GM19324 (cell line): ENCODE measurements around the gene ATP10B.

ENCODE experiments used
- ATAC-seq: cut with Tn5 transposase; IDR thresholded peaks from one replicate; pipeline ENCODE4 v1.9.1; 2021; ENCODE audit warnings: mild to moderate bottlenecking, moderate library complexity; ENCODE audit not compliant: unreplicated experiment, low FRiP score

ATP10B gene

GRCh38 chr5:160523502-160524163 lies 328.4 kb downstream of the ATP10B start:
- no peak for ATAC-seq

- ATAC-seq = no peak
These were observed 330.7 kb downstream of the ATP10B start for GRCh38 chr5:160521392-160521663.

- no peak for ATAC-seq
These were observed 331.2 kb downstream of the ATP10B start for GRCh38 chr5:160520609-160521391.

DNA sequence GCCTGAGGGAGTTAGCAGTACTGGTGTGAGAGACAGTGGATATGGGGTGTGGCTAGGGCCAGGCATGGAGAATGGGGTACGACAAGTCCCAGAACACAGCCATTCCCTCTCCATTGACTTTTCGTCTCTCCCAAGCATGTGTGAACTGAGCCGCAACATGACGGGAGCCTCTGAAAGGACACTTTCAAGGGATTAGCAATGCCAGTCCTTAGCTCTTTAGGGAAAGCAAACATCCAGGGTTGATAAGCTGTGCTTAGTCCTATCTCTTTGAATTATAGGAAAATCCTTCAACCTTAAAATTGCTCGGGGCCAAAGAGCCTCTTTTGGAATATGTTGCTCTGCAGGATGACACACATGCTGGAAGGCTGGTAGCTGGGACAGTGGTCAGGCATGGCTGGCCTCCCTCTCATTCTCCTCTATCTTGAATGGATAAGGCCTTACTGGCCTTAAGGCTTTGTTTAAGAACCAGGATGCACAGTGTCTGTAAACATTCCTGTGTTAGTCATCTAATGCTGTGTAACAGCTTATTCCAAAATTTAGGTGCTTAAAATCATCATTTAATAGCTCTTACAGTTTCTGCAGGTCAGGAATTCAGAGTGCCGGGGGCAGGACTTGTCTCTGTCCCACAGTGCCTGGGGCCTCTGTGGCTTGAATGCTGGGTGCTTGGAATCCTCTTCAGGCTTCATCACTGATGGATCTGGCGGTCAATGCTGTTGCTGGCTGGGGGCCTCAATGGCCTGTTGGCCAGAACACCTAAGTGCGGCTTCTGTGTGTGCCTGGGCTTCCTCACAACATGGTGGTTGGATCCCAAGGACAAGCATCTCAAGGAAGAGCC lies 335.1 kb downstream of the ATP10B start:
- no peak for ATAC-seq

- ATAC-seq = no peak
These were observed 337.1 kb downstream of the ATP10B start for GRCh38 chr5:160514866-160515265.

DNA sequence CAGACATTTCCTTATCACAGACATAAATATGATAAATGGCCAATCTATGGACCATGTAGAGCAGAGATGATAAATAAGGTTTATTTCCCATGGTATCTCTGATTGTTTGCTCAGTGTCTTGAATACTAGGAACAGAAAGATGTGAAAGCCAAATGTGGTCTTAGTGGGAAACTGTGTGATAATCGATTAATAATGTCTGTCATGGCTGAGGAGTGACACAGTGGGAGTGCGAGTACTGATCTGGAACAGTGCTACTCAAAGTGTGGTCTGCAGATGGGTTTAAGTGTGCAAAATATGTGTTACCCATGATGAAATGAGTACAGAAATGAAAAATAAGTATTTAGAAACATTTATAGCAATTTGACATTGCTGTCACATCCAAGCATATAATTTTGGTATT lies 337.8 kb downstream of the ATP10B start:
- no peak for ATAC-seq

- ATAC-seq = no peak
These were observed 338.5 kb downstream of the ATP10B start for GRCh38 chr5:160513485-160513884.
